ENCODE results near the gene PLEKHA4.

DNA sequence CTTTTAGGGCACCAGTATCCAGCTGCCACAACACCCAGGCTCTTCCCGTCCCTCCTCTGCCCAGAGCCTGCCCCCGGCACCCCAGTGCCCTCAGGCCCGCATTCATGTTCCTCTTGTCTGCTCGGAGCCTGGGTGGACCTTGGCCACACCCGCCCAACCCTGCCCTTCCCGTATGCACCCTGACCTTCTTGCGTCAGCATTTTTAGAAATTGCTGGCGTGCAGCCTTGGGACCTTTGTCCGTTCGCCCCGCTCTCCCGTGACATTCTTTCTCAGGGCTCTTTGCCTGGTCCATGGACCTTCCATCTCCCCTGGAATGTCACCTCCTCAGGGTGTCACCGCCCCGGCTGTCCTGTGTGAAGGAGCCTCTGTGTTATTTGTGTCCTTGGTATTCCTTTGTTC is 39.3 kb upstream of the PLEKHA4 start:
- TF ChIP-seq, protein P1, sequence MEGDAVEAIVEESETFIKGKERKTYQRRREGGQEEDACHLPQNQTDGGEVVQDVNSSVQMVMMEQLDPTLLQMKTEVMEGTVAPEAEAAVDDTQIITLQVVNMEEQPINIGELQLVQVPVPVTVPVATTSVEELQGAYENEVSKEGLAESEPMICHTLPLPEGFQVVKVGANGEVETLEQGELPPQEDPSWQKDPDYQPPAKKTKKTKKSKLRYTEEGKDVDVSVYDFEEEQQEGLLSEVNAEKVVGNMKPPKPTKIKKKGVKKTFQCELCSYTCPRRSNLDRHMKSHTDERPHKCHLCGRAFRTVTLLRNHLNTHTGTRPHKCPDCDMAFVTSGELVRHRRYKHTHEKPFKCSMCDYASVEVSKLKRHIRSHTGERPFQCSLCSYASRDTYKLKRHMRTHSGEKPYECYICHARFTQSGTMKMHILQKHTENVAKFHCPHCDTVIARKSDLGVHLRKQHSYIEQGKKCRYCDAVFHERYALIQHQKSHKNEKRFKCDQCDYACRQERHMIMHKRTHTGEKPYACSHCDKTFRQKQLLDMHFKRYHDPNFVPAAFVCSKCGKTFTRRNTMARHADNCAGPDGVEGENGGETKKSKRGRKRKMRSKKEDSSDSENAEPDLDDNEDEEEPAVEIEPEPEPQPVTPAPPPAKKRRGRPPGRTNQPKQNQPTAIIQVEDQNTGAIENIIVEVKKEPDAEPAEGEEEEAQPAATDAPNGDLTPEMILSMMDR (IDR thresholded peaks at IDR 0.05): no peak
- TF ChIP-seq POLR2A (IDR thresholded peaks at IDR 0.05): peak; percentile 41
